Natural killer cell treated with Interleukin-12 subunit alpha and Interleukin-12 subunit beta and Interleukin-15 and Interleukin-18, amount 100 ng/mL, for 72 hours (primary cell): ENCODE results near the gene KCNJ15. TPM values are rescaled to one million over a fixed set of nuclear protein-coding genes. Genes with fewer than 3 reads are reported as not detected.

ENCODE experiments used
- ATAC-seq, 2 donors: fragments of 150-1000 bp; cut with Tn5 transposase in 1 of 2; sonication (Bioruptor Pico), chemical (Tn5 transposase) in 1 of 2; 2 replicates each; pipeline ENCODE4 v1.10.0; 2021
- DNase-seq: peaks from one replicate; pipeline ENCODE4 v3.0.0; 2022; ENCODE audit warnings: low spot score
- H3K27ac Mint-ChIP-seq, 2 donors: 1 replicate in 1 of 2; 2 replicates in 1 of 2; pipeline ENCODE4 v1.8.0; 2022; ENCODE audit warnings: mixed read lengths in 2 of 2, mild to moderate bottlenecking in 1 of 2, moderate library complexity in 1 of 2
- H3K27me3 Mint-ChIP-seq, 2 donors: 1 replicate in 1 of 2; 2 replicates in 1 of 2; pipeline ENCODE4 v1.8.0; 2022; ENCODE audit warnings: mixed read lengths in 2 of 2
- H3K36me3 Mint-ChIP-seq: one replicate; pipeline ENCODE4 v1.8.0; 2022; ENCODE audit warnings: mixed read lengths
- H3K4me1 Mint-ChIP-seq, 2 donors: 1 replicate in 1 of 2; 2 replicates in 1 of 2; pipeline ENCODE4 v1.8.0; 2022; ENCODE audit warnings: low read depth in 2 of 2, mixed read lengths in 2 of 2, mild to moderate bottlenecking in 1 of 2
- H3K4me3 Mint-ChIP-seq: one replicate; pipeline ENCODE4 v1.8.0; 2022; ENCODE audit warnings: mixed read lengths
- H3K9me3 Mint-ChIP-seq: 2 replicates; pipeline ENCODE4 v1.8.0; 2022; ENCODE audit warnings: mixed read lengths
- total RNA-seq, 2 donors: library from RNA; stranded (reverse); gene quantifications; one replicate each; pipeline ENCODE4 v1.2.3, GENCODE V29; 2022

KCNJ15 gene
- total RNA-seq, 2 donors from 2014 or later = not detected

GRCh38 chr21:38341546-38342012, 84.8 kb downstream of the KCNJ15 start:
- Mint-ChIP-seq H3K27ac (no peak overlapping the region), H3K9me3 (no peaks in the 10 kb centered on the region), H3K27me3 (peaks cover 8 to 18% of the 10 kb centered on the region in 2 donors), H3K4me1 (no peaks in the 10 kb centered on the region), H3K36me3 (no peaks in the 10 kb centered on the region), H3K4me3 (no peak overlapping the region)
- ATAC-seq (no peak), DNase-seq (no peak)

- H3K4me3 Mint-ChIP-seq = no peak overlapping the region
- peaks cover 17 to 21% of the 10 kb centered on the region in 2 donors for H3K27me3 Mint-ChIP-seq
- no peaks in the 10 kb centered on the region for H3K4me1 Mint-ChIP-seq
- H3K36me3 Mint-ChIP-seq = no peaks in the 10 kb centered on the region
- H3K27ac Mint-ChIP-seq = no peak overlapping the region
- H3K9me3 Mint-ChIP-seq = no peaks in the 10 kb centered on the region
- DNase-seq (no peak), ATAC-seq (no peak)
Measured at GRCh38 chr21:38342739-38343138, 85.9 kb downstream of the KCNJ15 start.

- H3K4me1 Mint-ChIP-seq = no peaks in the 10 kb centered on the region
- no peaks in the 10 kb centered on the region for H3K36me3 Mint-ChIP-seq
- H3K9me3 Mint-ChIP-seq = no peaks in the 10 kb centered on the region
- H3K4me3 Mint-ChIP-seq = no peak overlapping the region
- DNase-seq (no peak), ATAC-seq (no peak)
- peaks cover 16 to 17% of the 10 kb centered on the region in 2 donors for H3K27me3 Mint-ChIP-seq
- H3K27ac Mint-ChIP-seq = no peak overlapping the region
Measured at GRCh38 chr21:38343691-38344090, 86.9 kb downstream of the KCNJ15 start.

GRCh38 chr21:38346286-38346685, 89.5 kb downstream of the KCNJ15 start:
- Mint-ChIP-seq H3K36me3 (no peaks in the 10 kb centered on the region), H3K27ac (no peak overlapping the region), H3K9me3 (no peaks in the 10 kb centered on the region), H3K4me3 (no peak overlapping the region), H3K4me1 (no peaks in the 10 kb centered on the region), H3K27me3 (peaks cover 16 to 26% of the 10 kb centered on the region in 2 donors)
- ATAC-seq = no peak
- DNase-seq = no peak

GRCh38 chr21:38349111-38349746, 92.4 kb downstream of the KCNJ15 start:
- H3K27ac Mint-ChIP-seq = no peak overlapping the region
- ATAC-seq (no peak), DNase-seq (no peak)
- no peaks in the 10 kb centered on the region for H3K4me1 Mint-ChIP-seq
- H3K36me3 Mint-ChIP-seq = no peaks in the 10 kb centered on the region
- no peaks in the 10 kb centered on the region for H3K9me3 Mint-ChIP-seq
- H3K27me3 Mint-ChIP-seq = peaks cover 16 to 33% of the 10 kb centered on the region in 2 donors
- H3K4me3 Mint-ChIP-seq = no peak overlapping the region

GRCh38 chr21:38349977-38350376, 93.2 kb downstream of the KCNJ15 start:
- Mint-ChIP-seq H3K9me3 (no peaks in the 10 kb centered on the region), H3K27ac (no peak overlapping the region), H3K36me3 (no peaks in the 10 kb centered on the region), H3K4me1 (no peaks in the 10 kb centered on the region), H3K4me3 (no peak overlapping the region), H3K27me3 (peaks cover 23 to 41% of the 10 kb centered on the region in 2 donors)
- ATAC-seq (no peak), DNase-seq (no peak)

- Mint-ChIP-seq H3K36me3 (no peaks in the 10 kb centered on the region), H3K4me1 (no peaks in the 10 kb centered on the region), H3K27ac (no peak overlapping the region)
Measured at GRCh38 chr21:38350684-38351083, 93.9 kb downstream of the KCNJ15 start.

GRCh38 chr21:38351176-38351959, 94.6 kb downstream of the KCNJ15 start:
- no peak for ATAC-seq

More at GRCh38 chr21:38350684-38351083, 93.9 kb downstream of the KCNJ15 start:
- no peak for ATAC-seq
- DNase-seq = no peak
- peaks cover 23 to 43% of the 10 kb centered on the region in 2 donors for H3K27me3 Mint-ChIP-seq
- H3K4me3 Mint-ChIP-seq = no peak overlapping the region
- H3K9me3 Mint-ChIP-seq = no peaks in the 10 kb centered on the region

GRCh38 chr21:38351961-38352521, 95.2 kb downstream of the KCNJ15 start:
- ATAC-seq (no peak), DNase-seq (no peak)
- Mint-ChIP-seq H3K27me3 (peaks cover 18 to 30% of the 10 kb centered on the region in 2 donors), H3K4me1 (no peaks in the 10 kb centered on the region), H3K4me3 (no peak overlapping the region), H3K9me3 (no peaks in the 10 kb centered on the region), H3K36me3 (no peaks in the 10 kb centered on the region), H3K27ac (no peak overlapping the region)

More at GRCh38 chr21:38351176-38351959, 94.6 kb downstream of the KCNJ15 start:
- peaks cover 19 to 36% of the 10 kb centered on the region in 2 donors for H3K27me3 Mint-ChIP-seq
- no peak for DNase-seq
- no peak overlapping the region for H3K27ac Mint-ChIP-seq
- no peaks in the 10 kb centered on the region for H3K4me1 Mint-ChIP-seq
- H3K36me3 Mint-ChIP-seq = no peaks in the 10 kb centered on the region
- H3K4me3 Mint-ChIP-seq = no peak overlapping the region
- H3K9me3 Mint-ChIP-seq = no peaks in the 10 kb centered on the region

- Mint-ChIP-seq H3K9me3 (no peaks in the 10 kb centered on the region), H3K4me1 (no peaks in the 10 kb centered on the region), H3K27me3 (peaks cover 16 to 26% of the 10 kb centered on the region in 2 donors), H3K27ac (no peak overlapping the region), H3K4me3 (no peak overlapping the region), H3K36me3 (no peaks in the 10 kb centered on the region)
- ATAC-seq (no peak), DNase-seq (no peak)
Measured at GRCh38 chr21:38352536-38353219, 95.9 kb downstream of the KCNJ15 start.

- Mint-ChIP-seq H3K4me1 (no peaks in the 10 kb centered on the region), H3K27me3 (peaks cover 19 to 26% of the 10 kb centered on the region in 2 donors), H3K27ac (no peak overlapping the region), H3K36me3 (no peaks in the 10 kb centered on the region), H3K4me3 (no peak overlapping the region), H3K9me3 (no peaks in the 10 kb centered on the region)
- no peak for ATAC-seq
- no peak for DNase-seq
Measured at GRCh38 chr21:38354231-38354630, 97.4 kb downstream of the KCNJ15 start.

GRCh38 chr21:38354746-38355145, 98.0 kb downstream of the KCNJ15 start:
- Mint-ChIP-seq H3K36me3 (no peaks in the 10 kb centered on the region), H3K27ac (no peak overlapping the region), H3K4me1 (no peaks in the 10 kb centered on the region), H3K27me3 (peaks cover 19 to 26% of the 10 kb centered on the region in 2 donors), H3K9me3 (no peaks in the 10 kb centered on the region), H3K4me3 (no peak overlapping the region)
- no peak for ATAC-seq
- DNase-seq = no peak

GRCh38 chr21:38355353-38355752, 98.6 kb downstream of the KCNJ15 start:
- peaks cover 16 to 20% of the 10 kb centered on the region in 2 donors for H3K27me3 Mint-ChIP-seq
- no peaks in the 10 kb centered on the region for H3K4me1 Mint-ChIP-seq
- H3K36me3 Mint-ChIP-seq = no peaks in the 10 kb centered on the region

More at GRCh38 chr21:38355353-38355752, 98.6 kb downstream of the KCNJ15 start:
- no peak for DNase-seq
- Mint-ChIP-seq H3K27ac (no peak overlapping the region), H3K9me3 (no peaks in the 10 kb centered on the region), H3K4me3 (no peak overlapping the region)
- no peak for ATAC-seq
